Activated CD4-positive, alpha-beta memory T cell treated with anti-CD3 and anti-CD28 coated beads, Interleukin-2, amount 10 ng/mL, durations not matched to agents 7 days and 5 days (primary cell): ENCODE results near the gene HBS1L. TPM values are rescaled to one million over a fixed set of nuclear protein-coding genes. Genes with fewer than 3 reads are reported as not detected.

Experiments used
- CTCF ChIA-PET: fragments of 350-600 bp; sonication (Branson Sonifier 250); formaldehyde crosslinking; loops from one replicate; lab custom pipeline; 2021; ENCODE audit warnings: antibody characterized with exemption, inconsistent platforms; lab: Charles Lee
- POLR2A ChIA-PET: fragments of 350-600 bp; sonication (Branson Sonifier 250); formaldehyde crosslinking; loops from one replicate; lab custom pipeline; 2021; ENCODE audit warnings: antibody characterized with exemption; lab: Charles Lee
- DNase-seq: peaks from one replicate; pipeline ENCODE4 v3.0.0-alpha.2; 2020
- H3K27ac Mint-ChIP-seq: one replicate; pipeline ENCODE4 v1.8.0; 2021; ENCODE audit warnings: mild to moderate bottlenecking, mixed read lengths
- H3K27me3 Mint-ChIP-seq: one replicate; pipeline ENCODE4 v1.8.0; 2021; ENCODE audit warnings: mixed read lengths
- H3K36me3 Mint-ChIP-seq: one replicate; pipeline ENCODE4 v1.8.0; 2021; ENCODE audit warnings: low read depth, mixed read lengths
- H3K4me1 Mint-ChIP-seq: one replicate; pipeline ENCODE4 v1.8.0; 2021; ENCODE audit warnings: mixed read lengths
- H3K4me3 Mint-ChIP-seq: one replicate; pipeline ENCODE4 v1.8.0; 2021; ENCODE audit warnings: mild to moderate bottlenecking, mixed read lengths
- H3K9me3 Mint-ChIP-seq: one replicate; pipeline ENCODE4 v1.8.0; 2021; ENCODE audit warnings: mixed read lengths
- total RNA-seq, 2 experiments: library from RNA; stranded (reverse); gene quantifications; one replicate each; pipeline ENCODE4 v1.2.3, GENCODE V29; 2021

HBS1L gene
- total RNA-seq, 2 experiments from 2014 or later: 90.3 to 91.6 TPM

GRCh38 chr6:134990262-134990661 lies 64.4 kb downstream of the HBS1L start:
- no peak for DNase-seq
- no peak overlapping the region for H3K27ac Mint-ChIP-seq
- H3K4me1 Mint-ChIP-seq: peaks cover 16% of the 10 kb centered on the region
- no peaks in the 10 kb centered on the region for H3K27me3 Mint-ChIP-seq
- CTCF ChIA-PET: no interaction called here
- no peaks in the 10 kb centered on the region for H3K9me3 Mint-ChIP-seq
- H3K36me3 Mint-ChIP-seq: peaks cover 36% of the 10 kb centered on the region
- H3K4me3 Mint-ChIP-seq: no peak overlapping the region
- POLR2A ChIA-PET: no interaction called here

GRCh38 chr6:134984821-134985220 lies 69.8 kb downstream of the HBS1L start:
- peaks cover 57% of the 10 kb centered on the region for H3K4me1 Mint-ChIP-seq

GRCh38 chr6:134983823-134984222 lies 70.8 kb downstream of the HBS1L start:
- peak overlapping the region; percentile 76 for H3K27ac Mint-ChIP-seq
- DNase-seq: peak; percentile 29
- peaks cover 58% of the 10 kb centered on the region for H3K4me1 Mint-ChIP-seq
- peaks cover 2% of the 10 kb centered on the region for H3K9me3 Mint-ChIP-seq
- H3K4me3 Mint-ChIP-seq: no peak overlapping the region
- H3K27me3 Mint-ChIP-seq: no peaks in the 10 kb centered on the region
- peaks cover 51% of the 10 kb centered on the region for H3K36me3 Mint-ChIP-seq
- POLR2A ChIA-PET: no interaction called here
- CTCF ChIA-PET: no interaction called here

More at GRCh38 chr6:134984821-134985220, 69.8 kb downstream of the HBS1L start:
- DNase-seq: no peak
- Mint-ChIP-seq H3K36me3 (peaks cover 45% of the 10 kb centered on the region), H3K4me3 (no peak overlapping the region), H3K27ac (no peak overlapping the region), H3K27me3 (no peaks in the 10 kb centered on the region), H3K9me3 (peaks cover 2% of the 10 kb centered on the region)
- ChIA-PET POLR2A (no interaction called here), CTCF (no interaction called here)

DNA sequence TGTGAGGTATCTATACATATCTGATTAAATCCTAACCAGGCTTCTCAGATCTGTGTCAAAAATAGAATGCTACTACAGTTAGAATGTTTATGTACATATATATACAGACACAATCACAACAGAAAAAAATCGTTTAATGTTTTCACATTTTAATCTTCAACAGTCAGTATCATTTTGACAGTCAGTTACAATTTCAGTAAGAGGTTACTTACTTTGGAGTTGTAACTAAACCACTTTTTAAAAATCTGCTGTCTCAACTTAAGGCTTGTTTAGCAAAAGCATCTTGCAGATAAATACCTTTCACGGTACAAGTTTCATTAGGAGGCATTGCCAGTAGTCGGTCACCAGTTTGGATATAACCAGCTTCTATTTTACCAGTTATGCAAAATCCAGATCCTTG lies 72.5 kb downstream of the HBS1L start:
- peaks cover 63% of the 10 kb centered on the region for H3K4me1 Mint-ChIP-seq
- no peak overlapping the region for H3K4me3 Mint-ChIP-seq
- ChIA-PET CTCF (no interaction called here), POLR2A (interaction anchor here (0.7 to 1.1 kb wide), 3 partner anchors 34 to 201 kb away, joined by 3 read pairs; partner anchors contain the start of gene MYB)
- peaks cover 52% of the 10 kb centered on the region for H3K36me3 Mint-ChIP-seq
- DNase-seq: no peak
- H3K9me3 Mint-ChIP-seq: peaks cover 4% of the 10 kb centered on the region
- H3K27ac Mint-ChIP-seq: peak overlapping the region; percentile 70
- H3K27me3 Mint-ChIP-seq: no peaks in the 10 kb centered on the region

DNA sequence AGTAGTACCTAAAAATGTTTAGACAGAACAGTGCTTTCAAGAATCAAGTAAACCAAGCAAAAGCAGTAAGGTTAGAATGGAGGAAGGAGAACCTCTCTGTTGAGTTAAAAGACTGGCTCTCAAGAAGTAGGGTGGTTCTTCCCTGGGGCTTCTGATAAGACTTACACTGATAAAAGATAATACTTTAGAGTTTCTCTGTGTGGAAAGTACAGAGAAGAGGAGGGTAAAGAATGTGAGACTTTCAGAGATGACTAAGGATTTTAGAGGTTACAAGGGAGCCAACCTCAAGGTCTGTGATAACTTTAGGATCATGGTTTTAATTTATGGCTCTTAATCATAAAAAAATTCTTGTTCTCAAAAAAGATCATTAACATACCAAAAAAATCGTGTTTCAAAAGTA lies 73.8 kb downstream of the HBS1L start:
- Mint-ChIP-seq H3K4me1 (peaks cover 65% of the 10 kb centered on the region), H3K27me3 (no peaks in the 10 kb centered on the region), H3K36me3 (peaks cover 61% of the 10 kb centered on the region), H3K4me3 (no peak overlapping the region), H3K27ac (peak overlapping the region; percentile 78), H3K9me3 (peaks cover 10% of the 10 kb centered on the region)
- ChIA-PET POLR2A (interaction anchor here (1.1 to 1.8 kb wide), 4 partner anchors 73 to 202 kb away, joined by 3 to 7 read pairs (median 4); partner anchors contain the start of gene MYB), CTCF (interaction anchor here (0.7 to 1.4 kb wide), 3 partner anchors 14 to 199 kb away, joined by 3 to 4 read pairs (median 3); no protein-coding TSS in a partner anchor)
- no peak for DNase-seq

GRCh38 chr6:134979142-134979541 lies 75.5 kb downstream of the HBS1L start:
- POLR2A ChIA-PET: interaction anchor here (1.0 to 1.8 kb wide), 3 partner anchors 35 to 205 kb away, joined by 3 to 7 read pairs (median 3); partner anchors contain the start of gene MYB
- peak; percentile 65 for DNase-seq
- CTCF ChIA-PET: no interaction called here
- Mint-ChIP-seq H3K27me3 (no peaks in the 10 kb centered on the region), H3K27ac (peak overlapping the region; percentile 81), H3K36me3 (peaks cover 68% of the 10 kb centered on the region), H3K4me3 (peak overlapping the region; percentile 16), H3K4me1 (peaks cover 61% of the 10 kb centered on the region), H3K9me3 (peaks cover 24% of the 10 kb centered on the region)

GRCh38 chr6:134974370-134974769 lies 80.3 kb downstream of the HBS1L start:
- Mint-ChIP-seq H3K27me3 (no peaks in the 10 kb centered on the region), H3K9me3 (peaks cover 26% of the 10 kb centered on the region), H3K36me3 (peaks cover 75% of the 10 kb centered on the region), H3K27ac (no peak overlapping the region), H3K4me3 (no peak overlapping the region), H3K4me1 (peaks cover 24% of the 10 kb centered on the region)
- DNase-seq: no peak
- ChIA-PET POLR2A (no interaction called here), CTCF (no interaction called here)

DNA sequence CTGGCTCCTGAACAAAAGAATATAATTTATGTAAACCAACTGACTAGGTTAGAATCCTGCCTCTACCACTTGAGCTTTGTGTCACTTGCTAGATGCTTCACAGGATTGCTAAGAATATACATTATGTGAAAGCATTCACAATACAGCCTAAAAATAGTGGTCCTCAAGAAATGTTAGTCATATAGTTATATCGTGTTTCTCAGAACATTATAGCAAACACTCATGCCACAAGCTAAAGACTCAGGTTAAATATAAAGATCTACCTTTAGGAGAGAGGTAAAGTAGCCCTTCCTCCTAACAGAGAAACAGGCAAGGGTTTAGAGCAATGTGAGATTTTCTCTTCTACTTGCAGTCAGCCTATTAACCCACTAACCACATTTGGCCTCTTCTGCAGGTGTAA lies 86.9 kb downstream of the HBS1L start:
- DNase-seq: no peak
- peaks cover 68% of the 10 kb centered on the region for H3K36me3 Mint-ChIP-seq
- H3K4me3 Mint-ChIP-seq: no peak overlapping the region
- CTCF ChIA-PET: interaction anchor here (0.9 kb wide), 1 partner anchor 27 kb away, joined by 5 read pairs; no protein-coding TSS in a partner anchor
- peaks cover 5% of the 10 kb centered on the region for H3K4me1 Mint-ChIP-seq
- POLR2A ChIA-PET: no interaction called here
- no peak overlapping the region for H3K27ac Mint-ChIP-seq
- no peaks in the 10 kb centered on the region for H3K27me3 Mint-ChIP-seq
- no peaks in the 10 kb centered on the region for H3K9me3 Mint-ChIP-seq

- peaks cover 6% of the 10 kb centered on the region for H3K4me1 Mint-ChIP-seq
- H3K27ac Mint-ChIP-seq: no peak overlapping the region
- H3K4me3 Mint-ChIP-seq: no peak overlapping the region
- H3K36me3 Mint-ChIP-seq: peaks cover 71% of the 10 kb centered on the region
- no peak for DNase-seq
- ChIA-PET POLR2A (interaction anchor here (1.6 kb wide), 1 partner anchor 14 kb away, joined by 3 read pairs; no protein-coding TSS in a partner anchor), CTCF (interaction anchor here (0.7 kb wide), 1 partner anchor 265 kb away, joined by 4 read pairs; no protein-coding TSS in a partner anchor)
- H3K27me3 Mint-ChIP-seq: no peaks in the 10 kb centered on the region
- H3K9me3 Mint-ChIP-seq: peaks cover under 1% of the 10 kb centered on the region
Observed at GRCh38 chr6:134964451-134965203, 90.0 kb downstream of the HBS1L start.

DNA sequence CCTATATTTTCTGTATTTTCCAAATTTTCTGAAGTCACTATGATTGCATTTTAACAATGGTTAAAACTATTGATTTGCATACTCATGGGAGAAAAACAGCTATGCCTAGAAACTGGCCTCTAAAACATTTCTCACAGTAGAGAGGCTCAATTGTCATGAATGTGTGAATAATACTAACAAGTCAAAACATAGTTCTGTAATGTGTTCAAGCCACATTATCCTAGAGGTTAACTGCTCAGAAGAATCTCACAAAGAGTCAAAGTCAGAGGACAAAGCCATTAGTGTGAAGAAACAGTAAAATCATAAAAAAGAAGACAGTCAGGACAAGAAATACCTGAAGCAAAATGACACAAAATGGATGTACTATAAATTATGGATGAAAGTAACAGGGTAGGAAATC lies 92.2 kb downstream of the HBS1L start:
- DNase-seq: no peak
- H3K27me3 Mint-ChIP-seq: no peaks in the 10 kb centered on the region

DNA sequence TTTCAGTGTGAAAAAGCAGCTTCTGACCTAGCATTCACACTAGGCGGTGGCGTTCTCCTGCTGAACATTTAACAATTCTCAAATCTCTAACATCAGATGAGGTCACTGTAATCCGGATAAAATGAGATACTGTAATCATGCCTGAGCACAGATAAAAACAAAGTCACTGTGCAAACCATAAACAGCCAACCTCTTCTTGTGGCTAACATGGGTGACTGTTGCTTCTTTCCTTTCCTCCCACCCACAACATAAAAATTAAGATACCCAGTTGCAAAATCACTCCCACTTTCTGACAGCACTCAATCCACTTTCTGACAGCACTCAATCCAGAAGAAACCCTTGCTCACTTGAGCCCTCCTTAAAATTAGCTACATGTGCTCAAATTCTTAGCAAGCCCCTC lies 93.3 kb downstream of the HBS1L start:
- no peak overlapping the region for H3K4me3 Mint-ChIP-seq
- H3K9me3 Mint-ChIP-seq: peaks cover 6% of the 10 kb centered on the region
- ChIA-PET POLR2A (no interaction called here), CTCF (no interaction called here)
- H3K4me1 Mint-ChIP-seq: peaks cover 5% of the 10 kb centered on the region
- no peaks in the 10 kb centered on the region for H3K27me3 Mint-ChIP-seq
- no peak overlapping the region for H3K27ac Mint-ChIP-seq
- DNase-seq: no peak
- peaks cover 68% of the 10 kb centered on the region for H3K36me3 Mint-ChIP-seq

More for the DNA sequence above, 92.2 kb downstream of the HBS1L start:
- H3K9me3 Mint-ChIP-seq: peaks cover 6% of the 10 kb centered on the region
- peaks cover 73% of the 10 kb centered on the region for H3K36me3 Mint-ChIP-seq
- ChIA-PET POLR2A (no interaction called here), CTCF (no interaction called here)
- H3K27ac Mint-ChIP-seq: no peak overlapping the region
- H3K4me3 Mint-ChIP-seq: no peak overlapping the region
- peaks cover 2% of the 10 kb centered on the region for H3K4me1 Mint-ChIP-seq

- ChIA-PET CTCF (interaction anchor here (0.8 to 1.0 kb wide), 2 partner anchors 19 to 45 kb away, joined by 3 read pairs; no protein-coding TSS in a partner anchor), POLR2A (no interaction called here)
- no peaks in the 10 kb centered on the region for H3K27me3 Mint-ChIP-seq
- peaks cover 5% of the 10 kb centered on the region for H3K4me1 Mint-ChIP-seq
- H3K27ac Mint-ChIP-seq: no peak overlapping the region
- peaks cover 6% of the 10 kb centered on the region for H3K9me3 Mint-ChIP-seq
- peaks cover 57% of the 10 kb centered on the region for H3K36me3 Mint-ChIP-seq
- H3K4me3 Mint-ChIP-seq: no peak overlapping the region
- DNase-seq: no peak
Observed at GRCh38 chr6:134959603-134960002, 95.0 kb downstream of the HBS1L start.

DNA sequence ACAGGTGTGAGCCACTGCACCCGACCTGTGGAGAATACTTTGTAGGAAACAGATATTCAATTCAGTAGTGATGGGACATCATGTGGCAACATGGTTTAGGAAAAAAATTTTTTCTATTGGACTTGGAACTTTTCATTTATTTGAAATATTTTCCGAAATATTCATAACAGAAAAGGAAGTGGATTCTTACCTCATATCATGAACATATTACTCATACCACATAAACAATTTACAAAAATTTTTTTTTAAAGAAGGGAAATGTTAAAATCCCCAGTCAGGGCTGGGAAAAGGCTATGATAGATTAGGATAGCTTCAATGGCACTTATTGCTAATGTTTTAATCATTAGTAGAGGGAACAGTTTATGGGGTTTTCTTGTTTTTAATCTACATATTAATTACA lies 97.9 kb downstream of the HBS1L start:
- no peaks in the 10 kb centered on the region for H3K27me3 Mint-ChIP-seq
- peaks cover 6% of the 10 kb centered on the region for H3K9me3 Mint-ChIP-seq
- ChIA-PET POLR2A (no interaction called here), CTCF (no interaction called here)
- H3K4me3 Mint-ChIP-seq: no peak overlapping the region
- peaks cover 5% of the 10 kb centered on the region for H3K4me1 Mint-ChIP-seq
- DNase-seq: no peak
- no peak overlapping the region for H3K27ac Mint-ChIP-seq
- peaks cover 32% of the 10 kb centered on the region for H3K36me3 Mint-ChIP-seq
